NCI-H510A (cell line): ENCODE results near the gene MAGI2.

Source experiments
- DNase-seq: peaks from one replicate; lab custom pipeline; 2025; lab: John Stamatoyannopoulos, UW

Gene MAGI2

DNA sequence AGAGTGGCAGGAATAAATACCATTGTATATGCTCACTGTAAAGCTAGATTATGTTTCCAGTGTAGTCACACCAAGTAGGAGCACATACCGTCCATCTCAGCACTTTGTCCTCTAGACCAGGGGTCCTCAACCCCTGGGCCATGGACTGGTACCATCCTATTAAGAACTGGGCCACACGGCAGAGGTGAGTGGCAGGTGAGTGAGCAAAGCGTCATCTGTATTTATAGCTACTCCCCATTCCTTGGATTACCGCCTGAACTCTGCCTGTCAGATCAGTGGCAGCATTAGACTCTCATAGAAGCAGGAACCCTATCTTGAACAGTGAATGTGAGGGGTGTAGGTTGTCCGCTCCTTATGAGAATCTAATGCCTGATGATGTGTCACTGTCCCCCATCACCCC, 735.3 kb downstream of the MAGI2 start:
- DNase-seq: no peak

DNA sequence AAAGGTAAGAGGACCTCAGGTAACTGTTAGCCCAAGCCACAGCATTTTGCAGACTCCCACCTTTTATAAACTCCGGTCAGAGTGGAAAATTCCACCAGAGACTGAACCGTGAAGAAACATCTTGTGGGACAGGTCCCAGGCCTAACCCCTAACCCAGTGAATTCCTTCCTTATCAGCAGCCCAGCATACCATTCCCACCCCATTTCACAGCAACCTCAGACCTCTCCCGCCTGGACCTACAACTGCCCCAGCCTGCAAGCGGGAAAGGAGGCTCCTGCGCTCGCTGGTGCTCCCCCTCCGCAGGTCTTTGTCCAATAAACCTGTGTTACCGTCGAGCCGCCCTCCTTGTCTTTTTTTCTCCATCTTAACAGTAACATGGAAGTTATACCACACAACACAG, 736.6 kb downstream of the MAGI2 start:
- DNase-seq: no peak

DNA sequence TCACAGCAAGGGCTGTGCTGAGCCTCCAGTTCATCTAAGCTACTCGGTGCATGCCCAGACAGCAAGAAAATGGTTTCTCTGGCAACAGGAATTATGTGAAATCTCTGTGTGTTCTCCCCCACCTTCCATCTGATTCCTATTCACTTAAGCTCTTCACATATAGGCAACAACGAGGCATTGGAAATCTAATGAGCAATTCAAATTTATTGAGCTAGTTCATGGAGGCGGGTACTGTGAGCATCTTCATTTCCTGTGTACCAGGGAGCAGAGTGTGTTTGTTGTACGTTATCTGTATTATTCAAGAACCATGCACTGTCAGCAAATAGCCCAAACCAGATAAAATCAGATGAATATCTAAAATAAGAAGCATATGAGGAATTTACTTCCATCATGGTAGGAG, 739.1 kb downstream of the MAGI2 start:
- no peak for DNase-seq

- DNase-seq: no peak
These were observed 741.4 kb downstream of the MAGI2 start for GRCh38 chr7:78712111-78712510.

- no peak for DNase-seq
These were observed 743.8 kb downstream of the MAGI2 start for GRCh38 chr7:78709658-78710057.

DNA sequence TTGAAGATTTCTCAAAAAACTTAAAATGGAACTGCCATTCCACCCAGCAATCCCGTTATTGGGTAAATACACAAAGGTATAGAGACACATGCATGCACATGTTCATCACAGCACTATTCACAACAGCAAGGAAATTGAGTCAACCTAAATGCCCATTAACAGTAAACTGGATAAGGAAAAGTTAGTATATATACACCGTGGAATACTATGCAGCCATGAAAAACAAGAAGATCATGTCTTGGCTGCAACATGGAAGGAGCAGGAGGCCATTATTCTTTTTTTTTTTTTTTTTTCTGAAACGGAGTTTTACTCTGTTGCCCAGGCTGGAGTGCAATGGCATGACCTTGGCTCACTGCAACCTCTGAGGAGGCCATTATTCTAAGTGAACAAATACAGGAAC, 749.0 kb downstream of the MAGI2 start:
- no peak for DNase-seq

DNA sequence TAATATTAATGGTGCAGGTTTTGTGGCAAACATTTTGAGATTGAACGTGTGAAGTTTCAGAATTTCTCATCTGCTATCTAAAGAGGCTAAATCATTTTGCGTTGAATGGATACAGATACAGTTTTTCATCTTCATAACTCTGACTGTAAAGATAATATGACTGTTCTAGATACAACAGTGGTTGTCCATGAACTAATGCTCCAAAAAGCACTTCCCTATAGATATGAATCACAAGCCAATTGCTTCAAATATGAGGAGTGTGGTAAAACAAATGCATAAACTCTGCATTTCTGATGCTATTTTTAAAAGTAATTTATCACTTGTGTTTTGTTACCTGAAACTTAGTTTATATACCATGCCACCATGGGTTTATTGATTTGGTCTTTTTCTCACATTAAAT, 750.1 kb downstream of the MAGI2 start:
- DNase-seq: no peak

DNA sequence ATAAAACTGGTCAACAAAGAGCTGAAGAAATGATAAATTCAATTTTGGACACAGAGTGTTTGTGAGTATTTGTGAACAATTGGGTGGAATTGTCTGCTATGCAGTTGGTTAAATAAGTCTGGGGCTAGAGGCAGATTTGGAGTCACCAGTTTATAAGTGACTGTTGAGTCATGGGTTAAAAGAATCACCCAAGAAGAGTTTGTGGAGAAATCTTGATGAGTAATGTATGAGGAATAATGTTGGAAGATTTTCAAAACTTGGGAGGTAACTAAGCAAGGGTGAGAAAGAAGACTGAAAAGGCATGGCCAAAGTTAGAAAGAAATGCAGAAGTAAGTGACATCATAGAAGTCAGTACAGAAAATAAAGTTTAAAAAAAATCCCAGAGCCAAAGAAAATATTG, 750.7 kb downstream of the MAGI2 start:
- no peak for DNase-seq

DNA sequence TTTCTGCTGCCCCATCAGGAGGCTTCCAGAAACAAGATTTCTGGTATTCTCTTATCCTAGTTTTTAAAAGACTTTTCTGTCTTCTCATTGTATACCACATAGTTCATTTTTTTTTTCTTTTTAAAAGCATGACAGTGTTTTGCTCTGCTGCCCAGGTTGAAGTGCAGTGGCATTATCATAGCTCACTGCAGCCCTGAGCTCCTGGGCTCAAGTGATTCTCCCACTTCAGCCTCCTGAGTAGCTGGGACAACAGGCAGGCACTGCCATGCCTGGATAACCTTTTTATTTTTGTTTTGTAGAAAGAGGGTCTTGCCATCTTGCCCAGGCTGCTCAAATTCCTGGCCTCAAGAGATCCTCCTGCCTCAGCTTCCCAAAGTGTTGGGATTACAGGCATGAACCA, 757.6 kb downstream of the MAGI2 start:
- DNase-seq: no peak

- no peak for DNase-seq
These were observed 761.9 kb downstream of the MAGI2 start for GRCh38 chr7:78691584-78691983.

DNA sequence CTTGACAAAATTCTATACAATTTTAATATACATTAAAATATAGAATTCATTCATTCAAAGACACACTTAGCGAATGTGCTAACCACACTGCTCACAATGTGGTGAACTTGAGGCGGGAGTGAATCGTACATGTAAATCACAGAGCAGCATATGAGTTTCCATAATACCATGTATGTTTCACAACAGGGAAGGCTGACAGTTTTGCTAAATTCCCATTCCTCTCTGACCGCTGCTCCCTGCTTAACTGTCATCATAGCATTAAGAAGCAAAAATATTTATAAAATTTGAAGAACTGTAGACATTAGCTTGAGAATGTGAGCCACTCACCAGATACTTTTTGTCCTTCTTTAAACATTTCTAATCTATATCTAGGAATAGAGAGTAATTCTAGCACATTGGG, 763.3 kb downstream of the MAGI2 start:
- DNase-seq: no peak

- no peak for DNase-seq
These were observed 765.1 kb downstream of the MAGI2 start for GRCh38 chr7:78688376-78688775.

DNA sequence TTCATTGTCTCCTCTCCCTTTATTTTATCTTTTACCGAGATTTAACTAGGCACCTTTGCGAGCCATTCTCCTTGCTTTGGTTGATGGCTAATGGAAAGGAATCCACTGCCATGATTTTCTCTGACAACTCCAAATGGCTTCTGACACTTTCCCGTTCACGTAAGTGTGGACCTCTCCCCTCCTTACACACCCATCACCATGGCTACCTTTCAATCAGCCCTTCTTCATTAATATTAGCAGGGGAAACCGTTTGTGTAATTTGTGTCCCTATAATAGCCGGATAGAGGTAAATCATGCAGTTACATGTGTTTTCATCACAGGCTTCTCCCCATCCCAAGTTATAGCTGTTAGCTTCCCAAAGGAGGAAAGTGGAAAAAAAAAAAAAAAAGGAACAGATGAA, 767.3 kb downstream of the MAGI2 start:
- DNase-seq: no peak

GRCh38 chr7:78684201-78684600, 769.3 kb downstream of the MAGI2 start:
- DNase-seq: no peak

GRCh38 chr7:78683566-78683965, 769.9 kb downstream of the MAGI2 start:
- no peak for DNase-seq

DNA sequence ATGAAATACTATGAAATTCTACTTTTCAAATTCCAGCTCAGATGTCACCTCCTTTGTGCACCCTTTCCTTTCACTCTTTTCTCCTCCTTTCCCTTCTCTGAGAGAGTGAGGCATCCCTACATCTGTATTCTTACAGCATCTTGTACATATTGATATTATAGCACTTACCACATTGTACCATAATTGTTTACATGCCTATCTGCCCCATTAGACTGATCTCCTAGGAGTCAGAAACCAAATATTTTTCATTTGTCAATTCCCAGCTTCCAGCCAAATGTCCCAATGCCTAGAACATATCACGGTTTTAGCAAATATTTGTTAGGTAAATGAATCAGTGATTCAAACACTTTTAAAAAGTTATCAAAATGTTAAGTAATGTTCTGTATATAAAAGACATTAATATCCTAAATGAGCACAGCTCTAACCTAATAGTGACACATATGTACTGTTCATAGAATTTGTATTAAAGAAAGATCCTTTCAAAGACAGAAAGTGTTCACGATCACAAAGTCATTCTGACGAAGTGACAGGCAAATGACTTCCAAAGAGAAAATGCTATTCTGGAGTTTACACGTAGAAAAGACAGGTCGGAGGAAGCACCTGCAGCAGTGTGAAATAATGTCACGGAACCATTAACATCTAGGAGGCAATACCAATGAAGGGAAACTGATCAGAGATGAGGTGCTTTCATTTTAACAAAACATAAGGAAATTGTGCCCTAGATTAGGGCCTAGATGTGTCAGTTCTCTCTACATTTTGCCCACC, 774.2 kb downstream of the MAGI2 start:
- DNase-seq: no peak

DNA sequence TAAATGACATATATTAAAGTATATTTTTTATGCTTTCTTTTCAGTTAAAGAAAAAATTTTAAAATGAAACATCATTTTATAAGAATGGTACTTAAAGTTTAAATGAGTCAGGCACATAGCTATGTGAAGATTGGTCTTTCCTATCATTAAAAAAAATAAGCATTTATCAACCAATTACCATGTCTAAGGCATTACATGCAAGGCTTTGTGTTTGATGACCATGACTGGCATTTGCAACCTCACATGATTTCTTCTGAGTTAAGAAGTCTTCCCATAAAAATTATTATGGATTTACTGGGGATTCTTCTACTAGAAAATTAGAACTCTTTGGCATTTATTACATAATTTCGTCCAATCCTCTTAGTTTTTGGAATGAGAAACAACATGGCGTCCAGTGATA, 776.1 kb downstream of the MAGI2 start:
- no peak for DNase-seq

DNA sequence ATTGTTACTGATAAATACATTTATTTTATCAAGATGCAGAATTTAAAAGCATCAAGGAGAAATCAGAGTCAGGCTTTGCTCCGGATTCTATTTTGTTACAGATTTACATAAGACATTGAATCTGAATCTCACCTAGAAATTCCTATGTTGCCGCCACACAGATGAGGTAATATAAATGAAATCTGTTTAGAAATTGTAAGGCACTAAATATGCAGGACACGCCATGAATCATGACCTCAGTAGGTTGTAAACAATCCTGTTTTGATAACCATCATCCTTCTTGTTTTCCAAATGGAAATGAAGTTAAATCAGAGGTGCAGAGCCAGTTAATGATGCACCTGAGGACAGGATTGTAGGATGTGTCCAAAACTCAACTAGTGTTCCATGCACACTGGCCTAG, 778.0 kb downstream of the MAGI2 start:
- DNase-seq: no peak

- no peak for DNase-seq
These were observed 780.2 kb downstream of the MAGI2 start for GRCh38 chr7:78673272-78673671.

GRCh38 chr7:78662939-78663338, 790.5 kb downstream of the MAGI2 start:
- DNase-seq: no peak

GRCh38 chr7:78649976-78650375, 803.5 kb downstream of the MAGI2 start:
- no peak for DNase-seq

- no peak for DNase-seq
These were observed 804.2 kb downstream of the MAGI2 start for GRCh38 chr7:78649236-78649635.

DNA sequence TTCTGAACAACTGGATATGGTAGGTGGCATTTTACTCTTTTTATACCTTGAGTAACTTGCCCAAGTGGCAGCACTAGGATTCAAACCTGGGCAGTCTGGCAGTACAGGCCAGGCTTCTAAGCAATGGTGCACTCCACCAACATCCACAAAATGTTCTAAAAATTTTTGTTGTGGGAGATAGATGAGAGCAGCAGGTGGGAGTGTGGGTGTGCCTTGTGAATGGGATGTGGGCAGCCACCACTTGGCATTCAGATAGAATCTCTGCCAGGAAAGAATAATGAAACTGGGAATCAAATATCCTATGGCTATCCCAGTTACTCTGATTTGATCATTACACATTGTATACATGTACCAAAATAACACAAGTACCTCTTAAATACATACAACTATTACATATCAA, 810.7 kb downstream of the MAGI2 start:
- no peak for DNase-seq

DNA sequence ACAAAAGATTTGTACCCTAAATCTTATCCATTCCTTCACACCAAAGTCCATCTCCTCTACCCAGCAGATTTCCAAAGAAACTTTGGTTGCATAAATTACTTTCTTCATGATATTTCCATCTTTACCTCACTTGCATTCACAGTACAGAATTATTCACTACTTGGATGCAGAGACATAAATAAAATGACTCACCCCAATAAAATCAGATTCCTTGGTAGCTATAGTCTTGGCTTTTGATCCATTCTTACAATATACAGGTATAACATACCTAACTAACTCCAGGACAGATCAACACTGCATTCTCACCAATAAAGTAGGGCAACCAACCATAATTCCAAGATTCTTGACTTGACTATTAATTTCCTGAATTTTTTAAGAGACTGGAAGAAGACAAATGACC, 815.1 kb downstream of the MAGI2 start:
- no peak for DNase-seq

- DNase-seq: no peak
These were observed 816.7 kb downstream of the MAGI2 start for GRCh38 chr7:78636727-78637126.
